Hepatocyte (in vitro differentiated cells): ENCODE results near the gene JAG1.

Experiments used
- EZH2 ChIP-seq: fragments of 200-600 bp; sonication (generic); IDR thresholded peaks from 2 replicates; pipeline ENCODE4 v1.6.1; 2016; ENCODE audit warnings: antibody characterized with exemption, mild to moderate bottlenecking, borderline replicate concordance
- TF ChIP-seq, protein P1 (sequence below): fragments of 200-600 bp; sonication (generic); IDR thresholded peaks from 2 replicates; pipeline ENCODE4 v1.5.1; 2016; ENCODE audit warnings: antibody characterized with exemption, mild to moderate bottlenecking; ENCODE audit not compliant: poor library complexity

DNA sequence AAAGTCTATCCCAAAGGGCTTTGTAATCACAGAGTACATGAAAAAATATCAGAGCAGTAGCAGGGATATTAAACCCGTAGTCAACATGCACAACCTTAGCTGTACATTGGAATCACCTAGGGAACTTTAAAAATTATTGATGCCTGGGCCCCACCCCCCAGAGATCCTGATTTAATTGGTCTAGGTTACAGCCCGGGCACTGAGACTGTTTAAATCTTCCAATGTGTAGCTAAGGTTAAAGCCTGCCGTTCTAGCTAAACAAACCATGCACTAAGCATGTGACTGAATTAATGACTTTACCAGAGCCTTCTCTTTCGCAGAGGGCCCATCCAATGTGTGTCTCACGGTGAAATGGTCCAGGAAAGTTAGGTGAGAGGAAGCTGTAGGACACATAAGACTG is 14.1 kb upstream of the JAG1 start:
- no peak for TF ChIP-seq EZH2
- TF ChIP-seq, protein P1, sequence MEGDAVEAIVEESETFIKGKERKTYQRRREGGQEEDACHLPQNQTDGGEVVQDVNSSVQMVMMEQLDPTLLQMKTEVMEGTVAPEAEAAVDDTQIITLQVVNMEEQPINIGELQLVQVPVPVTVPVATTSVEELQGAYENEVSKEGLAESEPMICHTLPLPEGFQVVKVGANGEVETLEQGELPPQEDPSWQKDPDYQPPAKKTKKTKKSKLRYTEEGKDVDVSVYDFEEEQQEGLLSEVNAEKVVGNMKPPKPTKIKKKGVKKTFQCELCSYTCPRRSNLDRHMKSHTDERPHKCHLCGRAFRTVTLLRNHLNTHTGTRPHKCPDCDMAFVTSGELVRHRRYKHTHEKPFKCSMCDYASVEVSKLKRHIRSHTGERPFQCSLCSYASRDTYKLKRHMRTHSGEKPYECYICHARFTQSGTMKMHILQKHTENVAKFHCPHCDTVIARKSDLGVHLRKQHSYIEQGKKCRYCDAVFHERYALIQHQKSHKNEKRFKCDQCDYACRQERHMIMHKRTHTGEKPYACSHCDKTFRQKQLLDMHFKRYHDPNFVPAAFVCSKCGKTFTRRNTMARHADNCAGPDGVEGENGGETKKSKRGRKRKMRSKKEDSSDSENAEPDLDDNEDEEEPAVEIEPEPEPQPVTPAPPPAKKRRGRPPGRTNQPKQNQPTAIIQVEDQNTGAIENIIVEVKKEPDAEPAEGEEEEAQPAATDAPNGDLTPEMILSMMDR, result no peak
